Measurements from ENCODE around the gene TTLL5. TPM values are rescaled to one million over a fixed set of nuclear protein-coding genes. Genes with fewer than 3 reads are reported as not detected.

TTLL5 gene
- total and polyA plus RNA-seq, 8 donors = 10.1 to 48.4 (median 17.3) TPM

DNA sequence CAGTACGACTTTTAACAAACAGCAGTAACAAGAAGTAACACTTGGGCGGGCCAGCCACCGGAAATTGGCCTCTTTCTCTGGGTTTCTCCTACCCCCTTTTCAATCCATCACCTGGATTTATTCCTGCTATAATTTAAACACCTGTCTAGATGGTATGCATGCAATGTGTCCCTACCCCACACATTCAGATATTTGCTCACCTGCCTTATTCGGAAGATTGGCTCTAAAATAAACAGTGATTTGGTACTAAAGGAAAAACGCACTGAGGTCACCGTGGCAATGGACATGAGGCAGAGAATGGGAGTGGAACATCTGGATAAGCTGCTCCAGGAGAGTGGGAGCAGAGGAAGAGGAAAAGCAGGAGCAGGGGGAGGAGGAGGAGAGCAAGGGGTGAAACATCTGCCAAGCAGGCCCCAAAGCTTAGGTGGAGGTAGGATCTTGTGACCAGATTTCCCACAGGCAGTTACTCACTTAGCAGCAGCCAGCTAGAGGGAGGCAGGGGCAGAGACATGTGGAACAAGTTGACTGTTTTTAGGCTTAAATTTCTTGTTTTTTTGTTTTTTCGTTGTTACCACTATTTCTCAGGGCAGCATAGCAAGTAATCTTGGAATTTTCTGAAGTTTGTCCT is 150.9 kb downstream of the TTLL5 start:
- Histone ChIP-seq H3K9me3 (no peaks in the 10 kb centered on the region), H3K36me3 (peaks cover 0 to 5% (median 2%) of the 10 kb centered on the region in 4 donors), H3K4me1 (peaks cover 0 to 18% (median 8%) of the 10 kb centered on the region in 4 donors), H3K27ac (peak overlapping the region in 4 of 5 donors; percentile 13 to 58 (median 38)), H3K27me3 (no peaks in the 10 kb centered on the region), H3K4me3 (no peak overlapping the region)
- WGBS, 5 donors = 25 to 49% (median 44%) methylated on average over 7 of the region's 7 CpGs
- TF ChIP-seq EP300 (IDR thresholded peaks at IDR 0.05) (no peak), POLR2A (IDR thresholded peaks at IDR 0.05) (no peak), CTCF (IDR thresholded peaks at IDR 0.05) (no peak), POLR2AphosphoS5 (IDR thresholded peaks at IDR 0.05) (no peak)
- intact Hi-C loops (cut with DNase I; ENCODE audit: low total_unique reads) = no loop called here
- DNase-seq = peak in 1 of 2 donors; percentile 56

GRCh38 chr14:75812622-75813021 is 151.6 kb downstream of the TTLL5 start:
- no peaks in the 10 kb centered on the region for H3K9me3 ChIP-seq
- peak overlapping the region in 3 of 5 donors; percentile 13 to 44 (median 33) for H3K27ac ChIP-seq
- no peak overlapping the region for H3K4me3 ChIP-seq
- H3K4me1 ChIP-seq = peaks cover 0 to 18% (median 8%) of the 10 kb centered on the region in 4 donors
- TF ChIP-seq POLR2AphosphoS5 (IDR thresholded peaks at IDR 0.05) (no peak), EP300 (IDR thresholded peaks at IDR 0.05) (no peak), POLR2A (IDR thresholded peaks at IDR 0.05) (no peak), CTCF (IDR thresholded peaks at IDR 0.05) (no peak)
- H3K36me3 ChIP-seq = peaks cover 0 to 5% (median 2%) of the 10 kb centered on the region in 4 donors
- DNase-seq = no peak
- H3K27me3 ChIP-seq = no peaks in the 10 kb centered on the region
- 37 to 60% (median 52%) methylated on average over 4 of the region's 4 CpGs for WGBS, 5 donors
- intact Hi-C loops (cut with DNase I; ENCODE audit: low total_unique reads) = no loop called here

DNA sequence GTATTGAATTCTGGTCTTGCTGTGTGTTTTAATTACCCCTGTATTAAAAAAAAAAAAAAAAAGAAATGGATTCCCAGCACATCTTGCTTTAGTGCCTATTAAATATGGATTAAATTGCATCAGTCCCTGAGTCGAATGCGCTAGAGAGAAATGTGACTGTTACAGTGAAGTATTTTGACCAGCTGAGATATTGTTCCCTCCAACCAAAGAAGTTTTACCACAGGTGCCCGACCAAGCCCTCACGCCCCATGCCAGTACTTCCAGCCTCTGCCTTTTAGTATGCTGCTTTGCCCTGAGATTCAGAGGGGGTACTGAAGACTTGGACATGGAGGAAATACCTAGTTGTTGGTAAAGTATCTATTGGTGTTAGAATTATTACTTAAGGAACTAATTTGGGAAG is 159.7 kb downstream of the TTLL5 start:
- no peak for TF ChIP-seq POLR2A (IDR thresholded peaks at IDR 0.05)
- TF ChIP-seq POLR2AphosphoS5 (IDR thresholded peaks at IDR 0.05) = no peak
- no peak for TF ChIP-seq EP300 (IDR thresholded peaks at IDR 0.05)
- no peak for TF ChIP-seq CTCF (IDR thresholded peaks at IDR 0.05)
- intact Hi-C loops (cut with DNase I; ENCODE audit: low total_unique reads) = no loop called here
- WGBS, 5 donors = 90 to 97% (median 92%) methylated on average over 4 of the region's 4 CpGs
- H3K4me1 ChIP-seq = peaks cover 20 to 52% (median 36%) of the 10 kb centered on the region in 4 donors
- no peak overlapping the region for H3K4me3 ChIP-seq
- no peaks in the 10 kb centered on the region for H3K27me3 ChIP-seq
- no peaks in the 10 kb centered on the region for H3K9me3 ChIP-seq
- DNase-seq = no peak
- peak overlapping the region in 3 of 5 donors; percentile 69 to 82 (median 77) for H3K27ac ChIP-seq
- H3K36me3 ChIP-seq = peaks cover 0 to 16% (median 9%) of the 10 kb centered on the region in 4 donors

DNA sequence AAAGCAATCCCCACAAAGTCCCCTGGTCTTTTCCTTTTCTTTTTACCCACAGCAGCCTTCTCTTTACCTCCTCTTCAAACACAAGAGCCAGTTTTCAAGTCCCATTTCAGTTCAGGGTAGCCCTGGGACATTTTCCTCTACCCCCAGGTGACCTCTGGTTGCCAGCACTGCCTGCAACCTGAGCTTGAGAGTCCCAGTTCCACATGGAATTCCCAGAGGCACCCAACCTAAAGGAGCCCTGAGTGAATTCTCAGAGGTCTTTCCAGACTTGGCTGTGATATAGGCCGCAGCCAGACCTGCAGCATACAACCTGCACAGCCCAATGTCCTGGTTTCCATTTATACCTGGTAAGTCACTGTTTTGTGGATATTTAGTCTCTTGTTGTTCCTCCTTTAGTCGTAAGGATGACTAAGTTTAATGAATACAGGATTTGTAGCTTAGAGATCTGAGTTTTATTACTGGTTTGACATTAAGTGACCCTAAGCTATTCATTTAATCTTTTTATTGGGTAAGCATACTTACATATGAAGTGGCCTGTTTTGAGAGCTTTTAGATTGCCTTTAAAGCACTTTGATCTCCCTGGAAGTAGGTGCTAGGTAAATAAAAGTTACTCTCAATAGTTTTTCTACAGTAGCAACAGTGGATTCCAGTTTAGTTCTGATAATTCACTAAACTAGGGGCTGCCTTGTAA is 160.9 kb downstream of the TTLL5 start:
- Histone ChIP-seq H3K27me3 (no peaks in the 10 kb centered on the region), H3K27ac (peak overlapping the region; percentile 57 to 82 (median 69)), H3K4me1 (peaks cover 24 to 63% (median 45%) of the 10 kb centered on the region in 4 donors), H3K36me3 (peaks cover 0 to 16% (median 9%) of the 10 kb centered on the region in 4 donors), H3K9me3 (no peaks in the 10 kb centered on the region), H3K4me3 (no peak overlapping the region)
- no peak for TF ChIP-seq POLR2AphosphoS5 (IDR thresholded peaks at IDR 0.05)
- no peak for TF ChIP-seq CTCF (IDR thresholded peaks at IDR 0.05)
- no peak for TF ChIP-seq EP300 (IDR thresholded peaks at IDR 0.05)
- no peak for TF ChIP-seq POLR2A (IDR thresholded peaks at IDR 0.05)
- DNase-seq = peak in 1 of 2 donors; percentile 38
- intact Hi-C loops (cut with DNase I; ENCODE audit: low total_unique reads) = no loop called here
- 31 to 64% (median 47%) methylated on average over 2 of the region's 2 CpGs for WGBS, 5 donors
